ENCODE measurements around the gene KANK4.

KANK4 gene

DNA sequence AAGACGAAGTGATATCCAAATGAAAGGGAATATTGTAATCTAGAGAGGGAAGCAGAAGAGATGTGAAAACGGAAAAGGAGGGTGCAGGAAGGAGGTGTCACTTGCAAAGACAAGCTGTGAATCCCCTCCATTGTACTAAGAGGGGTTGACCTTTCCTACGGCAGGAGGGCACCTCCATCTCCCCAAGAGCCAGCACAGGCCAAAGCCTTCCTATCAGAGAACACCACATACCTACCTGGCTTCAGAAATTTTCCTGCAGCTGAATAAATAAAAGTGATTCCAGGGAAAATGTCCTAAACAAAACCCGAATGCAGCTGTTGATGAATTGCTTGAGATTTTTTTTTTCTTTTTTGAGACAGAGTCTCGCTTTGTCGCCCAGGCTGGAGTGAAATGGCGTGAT is 14.3 kb downstream of the KANK4 start:
- DNase-seq (ENCODE audit: low read depth, low spot score), result no peak

GRCh38 chr1:62304515-62304914 is 14.7 kb downstream of the KANK4 start:
- DNase-seq (ENCODE audit: low read depth, low spot score), result no peak

- no peak for DNase-seq (ENCODE audit: low read depth, low spot score)
These were observed 17.4 kb downstream of the KANK4 start for GRCh38 chr1:62301726-62302390.

DNA sequence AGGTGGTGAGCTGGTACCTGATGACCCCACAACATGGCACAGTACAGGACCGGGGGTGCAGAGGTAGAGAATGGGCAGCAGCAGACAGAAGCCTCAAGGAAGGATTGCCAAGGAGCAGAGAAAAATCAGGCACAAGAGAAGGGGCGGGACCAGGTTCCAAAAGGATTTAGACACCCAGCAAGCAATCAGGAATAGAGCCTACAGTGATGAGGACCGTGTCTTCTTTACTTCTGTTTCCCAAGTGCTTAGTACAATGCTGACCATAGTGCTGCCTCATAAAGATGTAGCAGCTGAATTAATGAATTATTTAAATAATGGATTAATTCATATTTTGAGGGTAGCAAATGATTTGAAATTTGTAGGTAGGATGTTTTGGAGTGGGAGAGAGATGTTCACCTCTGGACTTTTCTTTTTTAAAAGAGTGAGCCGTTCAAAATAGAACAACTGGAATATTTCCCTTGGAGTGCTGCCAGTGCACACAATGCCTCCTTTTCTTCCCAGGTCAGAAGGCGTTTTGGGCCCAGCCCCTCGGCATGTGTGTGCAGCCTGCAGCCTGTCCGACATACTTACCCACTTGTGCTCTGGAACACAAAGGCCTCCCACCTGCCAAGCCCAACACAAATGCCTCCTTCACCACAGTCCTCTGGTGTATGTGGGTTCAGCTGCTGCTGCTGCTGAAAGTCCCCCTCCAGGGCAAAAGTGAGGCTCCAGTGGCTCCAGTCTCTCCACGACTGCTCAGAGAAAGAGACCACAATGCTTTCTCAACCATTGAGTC is 19.6 kb downstream of the KANK4 start:
- no peak for DNase-seq (ENCODE audit: low read depth, low spot score)

GRCh38 chr1:62295921-62296491 is 23.2 kb downstream of the KANK4 start:
- no peak for DNase-seq (ENCODE audit: low read depth, low spot score)

GRCh38 chr1:62294261-62294660 is 25.0 kb downstream of the KANK4 start:
- DNase-seq (ENCODE audit: low read depth, low spot score), result no peak

DNA sequence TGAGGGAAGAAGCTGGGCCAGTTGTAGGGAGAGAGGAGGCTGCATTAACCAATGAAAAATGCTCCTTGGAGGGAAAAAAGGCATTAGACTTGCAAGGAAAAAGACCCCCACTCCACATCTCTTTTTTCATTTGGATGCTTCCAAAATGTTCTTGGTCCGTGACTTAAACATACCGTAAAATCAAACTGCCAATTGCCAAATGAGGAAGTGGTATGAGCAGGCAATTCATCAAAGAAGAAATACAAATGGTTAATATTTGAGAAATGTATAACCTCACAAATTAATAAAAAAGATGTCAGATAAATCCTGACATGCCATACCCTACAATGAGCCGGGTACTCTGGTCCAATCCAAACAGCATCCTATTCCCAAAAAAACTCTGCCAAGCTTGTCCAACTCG is 30.6 kb downstream of the KANK4 start:
- DNase-seq (ENCODE audit: low read depth, low spot score), result no peak

DNA sequence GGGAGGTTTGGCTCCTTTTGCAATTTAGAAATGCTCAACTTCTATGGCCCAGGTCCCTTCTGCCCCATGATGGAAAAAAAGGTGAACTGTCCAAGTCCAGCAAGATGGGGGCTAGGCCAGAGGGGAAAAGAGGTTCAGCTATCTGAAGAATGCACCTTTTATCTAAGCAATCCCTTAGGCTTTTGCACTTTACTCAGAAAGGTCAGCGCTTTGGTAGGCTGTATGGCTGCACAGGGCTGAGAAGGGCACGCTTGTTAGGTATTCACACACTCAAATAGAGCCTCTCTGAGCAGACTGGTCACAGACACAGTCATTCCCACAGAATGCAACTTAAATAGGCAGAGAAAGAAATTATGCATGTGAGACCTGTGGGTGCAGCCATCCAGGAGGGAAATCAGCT is 31.0 kb downstream of the KANK4 start:
- no peak for DNase-seq (ENCODE audit: low read depth, low spot score)

- DNase-seq (ENCODE audit: low read depth, low spot score), result no peak
These were observed 32.4 kb downstream of the KANK4 start for GRCh38 chr1:62286786-62287224.

DNA sequence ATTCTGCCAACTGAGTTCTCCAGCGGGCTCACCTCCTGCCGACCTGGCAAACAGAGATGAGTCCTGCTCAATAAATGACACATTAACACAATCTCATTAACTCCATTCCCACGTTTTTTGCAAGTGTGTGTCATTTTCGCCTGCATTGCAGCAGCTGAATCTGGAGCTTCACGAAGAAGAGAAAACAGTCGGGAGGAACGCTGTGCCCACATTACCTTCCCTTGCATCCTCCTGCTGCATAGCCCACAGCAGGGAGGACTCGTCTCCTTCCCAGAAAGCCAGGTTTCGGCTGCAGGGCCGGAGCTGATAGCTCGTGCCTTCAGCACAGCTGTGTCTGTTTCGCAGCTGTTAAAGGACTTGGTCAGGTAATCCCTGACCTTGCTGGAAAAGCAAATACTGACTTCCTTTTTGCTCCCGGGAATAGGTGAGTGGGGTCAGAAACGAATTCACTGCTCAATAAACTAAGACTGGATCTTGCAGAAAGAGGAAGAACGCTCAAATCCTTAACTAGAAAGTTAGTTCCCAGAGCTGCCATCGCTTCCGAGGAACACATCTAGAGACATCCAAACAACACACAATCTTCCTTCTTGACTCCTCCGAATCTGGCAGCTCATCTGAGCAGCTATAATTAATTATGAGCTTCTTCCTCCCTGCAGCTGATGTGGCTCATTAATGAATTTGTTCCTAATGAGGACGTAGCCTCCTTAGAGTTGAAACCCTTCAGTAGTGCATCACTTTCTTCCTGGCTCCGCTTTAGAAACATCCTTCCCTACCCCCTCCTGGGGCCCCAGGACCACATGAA is 33.0 kb downstream of the KANK4 start:
- no peak for DNase-seq (ENCODE audit: low read depth, low spot score)

DNA sequence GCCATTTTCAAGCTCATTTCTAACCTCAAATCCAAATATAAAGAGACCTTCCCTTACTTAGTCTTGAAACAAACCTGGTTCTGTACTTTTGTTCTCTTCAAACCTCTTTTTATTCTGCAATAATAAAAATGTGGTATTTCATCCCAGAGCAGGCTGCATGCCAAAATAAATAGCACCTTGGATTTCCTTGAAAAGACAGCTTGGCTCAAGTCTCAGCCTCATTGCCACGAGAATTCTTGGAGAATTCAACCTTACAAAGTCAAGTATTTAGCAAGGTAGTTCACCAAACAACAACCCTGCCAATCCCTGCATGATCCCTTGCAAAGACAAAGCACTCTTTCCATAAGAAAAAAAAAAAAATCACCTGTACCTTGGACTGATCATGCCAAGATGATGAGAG is 33.8 kb downstream of the KANK4 start:
- DNase-seq (ENCODE audit: low read depth, low spot score), result no peak

DNA sequence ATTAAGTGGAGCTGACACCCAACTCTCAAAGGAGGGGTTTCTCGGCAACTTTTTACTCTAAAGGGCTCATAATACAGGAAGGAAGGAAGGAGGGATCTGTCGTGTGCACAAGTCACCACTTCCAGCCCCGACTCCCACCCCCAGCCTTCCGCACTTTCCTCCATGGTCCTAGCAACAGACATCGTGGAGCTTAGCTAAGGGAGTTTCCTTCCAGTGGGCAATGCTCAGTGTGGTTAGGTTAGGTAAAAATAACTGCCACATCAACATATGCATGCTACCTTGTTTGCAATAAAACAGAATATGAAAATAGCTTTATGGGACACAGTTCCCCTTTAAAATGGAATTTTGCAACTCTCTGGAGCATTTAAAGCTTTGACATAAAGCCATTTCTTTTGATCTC is 35.2 kb downstream of the KANK4 start:
- DNase-seq (ENCODE audit: low read depth, low spot score), result no peak

DNA sequence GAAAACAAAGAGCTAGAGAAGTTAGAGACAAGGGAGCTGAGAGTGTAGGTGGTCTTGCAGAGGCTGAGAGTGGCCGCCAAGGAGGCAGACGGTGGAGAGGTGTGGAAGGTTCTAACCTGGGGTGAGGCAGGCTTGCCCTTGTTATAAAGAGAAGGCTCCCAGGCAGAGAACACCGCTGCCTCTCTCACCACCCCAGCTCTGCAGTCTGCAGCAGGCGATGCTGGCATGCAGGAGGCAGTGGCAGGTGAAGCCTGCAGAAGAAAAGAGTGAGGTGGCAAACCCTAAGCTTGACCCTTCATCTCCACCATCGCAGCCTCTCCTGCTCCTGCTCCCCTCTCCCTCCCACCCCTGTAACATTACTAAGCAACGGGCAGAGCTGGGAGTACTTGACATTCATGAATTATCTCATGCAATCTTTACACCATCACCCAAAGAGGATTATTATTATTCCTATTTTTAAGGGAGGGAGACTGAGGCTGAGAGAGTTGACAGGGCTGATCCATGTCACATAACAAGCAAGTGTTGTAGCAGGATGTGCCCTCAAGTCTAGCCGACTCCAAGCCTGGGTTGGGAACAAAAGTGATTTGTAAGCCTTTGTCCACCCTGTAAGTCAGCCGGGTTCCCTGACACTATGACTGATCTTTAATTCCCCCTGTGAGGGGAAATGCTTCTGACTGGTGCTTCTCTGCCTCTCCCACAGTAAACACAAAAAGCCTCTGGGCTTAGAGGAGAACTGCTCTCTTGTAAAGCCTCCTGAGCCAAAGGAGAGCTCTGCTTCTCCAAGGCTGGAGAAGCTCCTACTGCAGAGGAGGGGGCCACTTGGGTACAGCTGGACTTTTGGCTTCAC is 36.1 kb downstream of the KANK4 start:
- DNase-seq (ENCODE audit: low read depth, low spot score), result no peak

DNA sequence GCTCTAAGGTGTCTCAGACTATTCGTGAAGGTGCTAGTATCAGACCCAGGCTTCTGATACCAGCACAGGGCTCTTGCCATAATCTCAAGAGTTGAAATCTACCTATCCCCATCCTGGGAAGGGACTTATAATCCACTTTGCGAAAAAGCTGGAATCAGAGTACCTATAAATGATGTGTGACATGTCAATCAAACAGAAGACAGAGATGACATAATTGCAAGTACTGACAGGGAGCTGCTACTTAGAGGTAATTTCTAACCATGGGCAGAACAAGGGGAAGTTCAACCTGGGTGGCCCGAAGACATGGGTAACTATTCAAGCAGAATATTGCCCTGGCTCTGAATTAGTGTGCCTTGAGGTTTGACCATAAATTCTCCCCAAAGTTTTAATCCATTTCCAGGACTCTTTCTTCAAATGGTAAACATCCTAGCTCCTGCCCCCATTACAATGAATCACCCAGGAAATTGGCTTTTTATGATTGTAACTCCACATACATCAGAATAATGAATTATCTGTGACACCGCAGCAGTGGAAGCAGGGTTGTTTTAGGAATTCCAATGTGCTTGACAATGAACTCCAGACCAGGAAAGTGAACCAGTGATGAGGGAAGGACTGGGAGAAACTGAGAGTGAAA is 37.2 kb downstream of the KANK4 start:
- no peak for DNase-seq (ENCODE audit: low read depth, low spot score)

DNA sequence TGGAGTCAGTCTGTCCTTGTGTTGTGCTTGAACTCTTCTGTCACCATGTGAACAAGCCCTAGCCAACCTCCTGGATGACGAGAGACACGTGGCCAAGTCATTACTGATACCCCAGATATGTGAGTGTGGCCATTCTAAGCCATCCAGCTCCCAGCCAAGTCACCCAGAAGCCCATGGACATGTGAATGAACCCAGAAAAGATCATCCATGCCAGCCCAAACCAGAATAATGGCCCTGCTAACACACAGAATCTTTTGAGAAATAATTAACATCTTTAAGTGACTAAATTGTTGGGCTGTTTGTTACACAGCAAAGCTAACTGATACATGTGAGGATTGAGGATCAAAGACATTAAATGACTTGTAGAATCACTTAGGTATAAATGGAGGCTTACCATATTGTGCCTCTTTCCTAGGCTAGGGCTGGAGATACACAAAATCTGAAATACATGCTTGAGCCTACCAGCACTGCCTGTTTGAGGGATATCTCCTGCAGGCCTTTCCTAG is 38.2 kb downstream of the KANK4 start:
- no peak for DNase-seq (ENCODE audit: low read depth, low spot score)

DNA sequence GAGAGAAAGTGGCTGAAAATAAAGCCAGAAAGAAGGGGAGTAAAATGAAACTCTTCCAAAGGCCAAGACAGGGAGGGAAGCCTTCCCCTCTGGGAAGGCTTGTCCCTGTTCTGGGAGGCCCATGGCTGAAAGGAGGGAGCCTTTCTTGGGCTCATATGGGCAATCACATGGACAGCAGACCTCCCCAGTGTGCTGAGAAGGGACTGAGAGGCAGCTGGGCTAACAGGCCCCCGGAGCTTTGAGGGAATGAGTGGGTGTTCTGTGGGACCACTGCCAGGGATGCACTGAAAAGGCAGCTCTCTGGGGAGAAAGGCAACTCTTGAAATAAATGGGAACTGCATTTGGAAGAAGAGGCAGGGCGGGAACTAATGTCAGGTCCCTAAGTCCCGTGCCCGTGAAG is 39.1 kb downstream of the KANK4 start:
- no peak for DNase-seq (ENCODE audit: low read depth, low spot score)

GRCh38 chr1:62276791-62277190 is 42.4 kb downstream of the KANK4 start:
- DNase-seq (ENCODE audit: low read depth, low spot score), result no peak

- no peak for DNase-seq (ENCODE audit: low read depth, low spot score)
These were observed 44.4 kb downstream of the KANK4 start for GRCh38 chr1:62274496-62275485.

DNA sequence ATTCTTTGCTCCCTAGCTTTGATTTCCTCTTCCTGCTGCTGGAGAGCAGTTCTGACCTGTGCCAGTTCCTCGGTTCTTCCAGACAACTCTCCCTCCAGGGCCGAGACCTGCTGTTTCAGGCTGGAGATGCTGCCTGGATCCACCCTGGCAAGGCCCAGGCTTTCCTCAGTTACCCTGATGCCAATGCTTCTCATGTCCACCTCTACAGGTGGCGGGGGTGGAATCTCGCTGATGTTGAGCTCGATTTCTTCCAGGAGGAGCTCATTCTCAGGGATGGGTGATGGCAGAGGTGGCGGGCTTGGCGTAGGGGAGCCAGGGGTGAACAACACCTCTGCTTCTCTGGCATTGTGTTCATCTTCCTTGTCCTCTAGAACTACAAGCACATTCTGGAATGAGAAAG is 45.3 kb downstream of the KANK4 start:
- no peak for DNase-seq (ENCODE audit: low read depth, low spot score)
